ENCODE measurements around the gene LAMC2.

GRCh38 chr1:183267646-183268431 lies 81.8 kb downstream of the LAMC2 start:
- TF ChIP-seq CTCF (IDR thresholded peaks at IDR 0.05) (no peak), POLR2A (IDR thresholded peaks at IDR 0.05) (no peak), EP300 (IDR thresholded peaks at IDR 0.05) (no peak)

All from ovary (tissue), 3 donors.